ENCODE data around the gene ZBTB33. TPM values are rescaled to one million over a fixed set of nuclear protein-coding genes. Genes with fewer than 3 reads are reported as not detected.
A peak's percentile ranks its signal among the peaks of the same experiment; 100 is the strongest.

ZBTB33 gene, protein sequence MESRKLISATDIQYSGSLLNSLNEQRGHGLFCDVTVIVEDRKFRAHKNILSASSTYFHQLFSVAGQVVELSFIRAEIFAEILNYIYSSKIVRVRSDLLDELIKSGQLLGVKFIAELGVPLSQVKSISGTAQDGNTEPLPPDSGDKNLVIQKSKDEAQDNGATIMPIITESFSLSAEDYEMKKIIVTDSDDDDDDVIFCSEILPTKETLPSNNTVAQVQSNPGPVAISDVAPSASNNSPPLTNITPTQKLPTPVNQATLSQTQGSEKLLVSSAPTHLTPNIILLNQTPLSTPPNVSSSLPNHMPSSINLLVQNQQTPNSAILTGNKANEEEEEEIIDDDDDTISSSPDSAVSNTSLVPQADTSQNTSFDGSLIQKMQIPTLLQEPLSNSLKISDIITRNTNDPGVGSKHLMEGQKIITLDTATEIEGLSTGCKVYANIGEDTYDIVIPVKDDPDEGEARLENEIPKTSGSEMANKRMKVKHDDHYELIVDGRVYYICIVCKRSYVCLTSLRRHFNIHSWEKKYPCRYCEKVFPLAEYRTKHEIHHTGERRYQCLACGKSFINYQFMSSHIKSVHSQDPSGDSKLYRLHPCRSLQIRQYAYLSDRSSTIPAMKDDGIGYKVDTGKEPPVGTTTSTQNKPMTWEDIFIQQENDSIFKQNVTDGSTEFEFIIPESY
- 12.3 TPM for polyA plus RNA-seq (2013, experiment 1 of 2; ENCODE audit: insufficient read length)
- polyA plus RNA-seq (2013, experiment 2 of 2; ENCODE audit: insufficient read length), result 12.3 TPM

DNA sequence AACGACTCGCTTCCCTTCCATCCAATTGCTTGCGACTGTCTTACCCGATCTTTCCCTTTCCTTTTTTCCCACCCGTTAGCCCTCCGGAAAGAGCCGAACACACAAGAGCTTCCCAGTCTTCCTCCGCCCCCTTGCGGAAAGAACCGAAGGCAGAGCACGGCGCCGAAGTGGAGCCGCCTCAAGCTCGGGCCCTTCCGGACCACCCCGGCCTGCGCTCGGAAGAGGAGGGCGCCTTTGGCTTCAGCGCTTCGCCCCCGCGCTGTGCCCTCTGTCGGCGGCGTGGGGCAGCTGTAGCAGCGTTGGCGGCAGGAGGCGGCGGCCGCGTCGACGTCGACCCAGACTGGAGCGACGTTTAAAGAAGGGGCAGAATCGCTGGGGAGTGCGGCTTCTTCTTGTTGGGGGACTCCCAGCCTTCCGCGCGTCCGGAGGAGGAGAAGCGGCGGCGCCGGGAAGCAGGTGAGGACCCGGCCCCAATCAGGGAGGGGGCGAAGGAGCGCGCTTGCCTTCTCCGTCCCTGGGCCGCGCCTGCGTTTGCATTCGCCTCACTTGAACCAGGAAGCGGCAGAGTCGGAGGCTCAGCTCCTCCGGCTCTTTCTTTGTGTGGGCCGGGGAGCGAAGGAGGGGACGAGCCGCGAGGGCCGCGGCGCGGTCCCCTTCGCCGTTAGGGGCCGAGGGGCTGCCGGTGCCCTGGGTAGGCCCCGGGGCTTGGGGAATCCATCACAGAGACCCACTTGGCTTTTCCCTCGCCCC, at the start of gene ZBTB33:
Gene ZBTB33 (plus strand): TSS at position 291 of the 750 bp plus-strand sequence. CDS start 2,604 bp downstream, outside the sequence.
- DNase-seq, result peak; percentile 94

DNA sequence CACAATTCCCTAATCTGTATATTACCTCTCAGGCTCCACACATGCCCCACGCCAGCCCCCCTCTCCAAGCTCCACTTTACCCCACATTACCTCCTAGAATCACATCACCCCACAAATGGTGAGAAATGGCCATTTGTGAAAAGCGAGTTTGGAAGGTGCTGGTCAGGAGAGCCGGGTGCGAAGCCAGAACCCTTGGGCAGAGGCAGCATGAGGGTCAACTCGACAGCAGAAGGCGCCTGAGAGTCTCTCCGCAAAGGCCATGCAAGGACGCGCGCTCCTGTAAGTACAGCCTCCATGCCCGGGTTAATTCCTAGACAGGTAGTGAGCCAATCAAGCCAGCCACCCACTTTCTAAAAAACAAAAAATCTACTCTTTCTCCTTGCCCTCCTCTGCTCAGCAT, 49.8 kb upstream of the ZBTB33 start:
- no peak for DNase-seq

DNA sequence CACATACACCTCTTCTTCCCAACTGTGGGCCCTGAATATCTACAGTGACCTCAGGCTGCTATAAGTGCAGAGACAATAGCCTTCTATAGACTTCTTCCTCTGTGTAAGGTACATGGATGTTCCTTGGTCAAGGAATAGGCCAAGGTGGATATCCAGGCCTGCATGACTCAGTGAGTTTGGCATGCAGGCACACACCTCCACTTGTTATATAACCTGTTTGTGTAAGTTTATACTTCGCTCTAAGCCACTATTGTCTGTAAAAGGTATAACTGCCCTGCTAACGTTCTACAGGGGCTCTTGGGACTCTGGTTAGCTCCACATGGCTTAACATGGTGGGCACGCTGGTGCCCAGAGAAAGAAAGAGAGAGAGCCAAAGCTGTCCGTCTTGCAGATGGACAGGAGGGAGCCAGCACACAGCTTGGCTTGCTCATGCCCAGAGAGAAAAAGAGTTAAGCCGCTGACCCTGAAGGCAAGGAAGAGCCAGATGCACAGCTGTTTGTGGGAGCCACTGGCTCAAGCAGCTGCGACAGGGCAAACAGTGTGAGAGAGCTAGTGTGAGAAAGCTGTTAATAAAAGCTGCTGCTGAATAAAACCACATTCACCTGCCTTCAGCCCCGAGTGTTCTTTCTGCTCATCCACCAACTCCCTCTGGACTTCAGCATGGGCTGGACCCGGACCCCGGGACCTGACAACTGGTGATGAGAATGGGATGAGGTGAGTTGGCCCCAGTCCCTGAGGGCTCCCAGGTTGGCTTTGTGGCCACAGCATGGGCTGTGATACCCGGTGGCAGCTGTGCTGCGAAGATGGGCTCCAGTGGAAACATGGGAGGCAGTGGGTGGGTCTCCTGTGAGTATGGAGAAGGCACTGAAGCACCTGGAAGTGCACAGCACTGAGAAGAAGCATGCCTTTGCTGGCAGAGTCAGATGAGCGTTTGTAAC, 44.5 kb upstream of the ZBTB33 start:
- no peak for DNase-seq

DNA sequence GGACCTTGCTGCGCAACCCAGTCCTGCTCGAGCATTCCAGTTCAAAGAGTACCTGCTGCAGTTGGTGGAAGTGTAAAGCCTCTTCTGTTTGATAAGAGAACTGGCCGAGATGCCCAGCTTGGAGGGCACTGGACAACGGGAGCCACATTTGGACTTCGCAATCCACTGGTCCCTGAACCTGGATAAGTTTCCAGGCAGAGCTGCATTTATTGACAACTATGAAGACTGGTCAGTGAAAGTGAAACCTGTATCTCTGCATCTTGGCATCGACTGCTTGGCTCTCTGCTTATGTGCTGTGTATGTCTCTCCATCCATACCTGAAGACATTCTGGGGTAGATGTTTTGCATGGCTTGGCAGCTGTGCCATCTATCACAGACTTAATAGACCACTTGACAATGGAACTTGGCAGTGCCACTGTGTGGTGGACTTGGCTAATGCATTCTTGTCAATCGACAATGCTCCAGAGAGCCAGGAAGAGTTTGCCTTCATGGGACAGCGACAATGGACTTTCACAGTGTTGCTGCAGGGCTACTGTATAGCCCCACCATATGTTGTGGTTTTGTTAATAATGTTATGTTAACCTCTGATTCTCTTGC, 43.5 kb upstream of the ZBTB33 start:
- DNase-seq, result no peak

DNA sequence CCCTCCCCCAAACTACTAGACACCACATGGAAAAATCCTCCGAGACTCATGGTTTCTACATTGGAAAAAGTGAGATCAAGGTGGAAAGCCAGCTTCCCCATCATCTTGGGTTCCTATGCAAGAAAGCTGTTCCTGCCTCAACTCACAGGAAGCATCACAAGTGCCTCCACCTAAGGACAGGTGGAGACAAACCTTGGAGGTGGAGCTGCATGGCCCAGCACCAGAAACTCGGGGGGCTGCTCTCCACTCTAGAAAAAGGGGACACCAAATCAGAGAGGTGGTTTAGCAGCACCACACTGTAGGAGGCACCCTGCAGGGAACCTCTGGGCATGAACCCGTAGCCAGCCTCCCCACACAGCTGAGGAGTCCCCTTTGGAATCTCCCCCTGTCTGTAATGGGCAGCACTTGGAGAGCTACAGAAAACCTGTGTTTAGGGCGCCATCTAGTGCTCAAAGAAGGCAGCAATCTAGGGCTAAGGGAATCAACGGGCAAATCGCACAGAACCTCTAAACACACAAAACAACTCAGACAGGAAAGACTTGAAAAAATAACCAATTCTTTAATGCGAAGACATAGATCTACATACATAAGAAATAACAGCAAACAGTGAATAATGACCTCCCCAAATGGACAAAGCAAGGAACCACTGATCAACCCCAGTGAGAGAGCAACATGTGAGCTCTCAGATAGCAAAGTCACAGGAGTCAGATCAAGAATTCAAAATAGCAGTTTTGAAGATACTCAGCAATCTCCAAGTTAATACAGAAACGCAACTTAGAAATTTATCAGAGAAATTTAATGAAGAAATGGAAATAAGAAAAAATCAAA, 37.0 kb upstream of the ZBTB33 start:
- DNase-seq, result peak; percentile 43

DNA sequence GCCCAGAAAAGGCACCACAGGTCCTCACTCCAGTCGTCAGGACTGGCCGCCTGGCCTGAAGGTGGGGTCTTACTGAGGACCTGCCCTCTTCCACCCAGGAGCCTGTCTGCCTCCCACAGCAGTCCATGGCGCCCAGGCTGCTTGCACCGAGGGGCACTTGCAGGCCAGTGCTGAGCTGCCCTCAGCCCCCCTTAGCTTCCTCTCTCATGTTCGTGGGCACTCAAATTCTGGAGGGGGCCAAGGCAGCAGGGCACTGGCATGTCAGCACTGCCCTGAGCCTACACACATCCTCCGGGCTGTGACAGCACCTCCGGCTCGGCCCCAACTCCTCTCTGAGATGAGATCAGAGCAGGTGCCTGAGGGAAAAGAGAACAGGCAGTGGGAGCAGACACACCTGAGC, 27.2 kb upstream of the ZBTB33 start:
- DNase-seq, result no peak

DNA sequence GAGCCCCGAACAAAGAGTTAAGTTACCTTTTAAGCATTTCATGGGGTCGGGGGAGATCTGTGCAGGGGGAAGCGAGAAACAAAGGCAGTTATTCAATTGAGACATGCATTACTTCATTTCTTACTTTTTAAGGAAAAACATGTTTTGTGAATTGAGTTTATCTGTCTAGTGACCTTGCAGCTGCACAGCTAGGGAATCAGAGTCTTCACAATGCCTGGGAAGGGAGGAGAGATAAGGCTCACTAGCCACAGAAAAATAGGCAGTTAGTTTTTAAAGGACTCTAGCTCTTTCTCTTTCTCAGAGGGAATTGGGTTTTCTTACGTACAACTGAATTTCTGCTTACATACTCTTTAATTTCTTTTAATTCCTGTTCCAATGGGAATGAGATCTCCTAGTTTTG, 26.2 kb upstream of the ZBTB33 start:
- DNase-seq, result no peak

DNA sequence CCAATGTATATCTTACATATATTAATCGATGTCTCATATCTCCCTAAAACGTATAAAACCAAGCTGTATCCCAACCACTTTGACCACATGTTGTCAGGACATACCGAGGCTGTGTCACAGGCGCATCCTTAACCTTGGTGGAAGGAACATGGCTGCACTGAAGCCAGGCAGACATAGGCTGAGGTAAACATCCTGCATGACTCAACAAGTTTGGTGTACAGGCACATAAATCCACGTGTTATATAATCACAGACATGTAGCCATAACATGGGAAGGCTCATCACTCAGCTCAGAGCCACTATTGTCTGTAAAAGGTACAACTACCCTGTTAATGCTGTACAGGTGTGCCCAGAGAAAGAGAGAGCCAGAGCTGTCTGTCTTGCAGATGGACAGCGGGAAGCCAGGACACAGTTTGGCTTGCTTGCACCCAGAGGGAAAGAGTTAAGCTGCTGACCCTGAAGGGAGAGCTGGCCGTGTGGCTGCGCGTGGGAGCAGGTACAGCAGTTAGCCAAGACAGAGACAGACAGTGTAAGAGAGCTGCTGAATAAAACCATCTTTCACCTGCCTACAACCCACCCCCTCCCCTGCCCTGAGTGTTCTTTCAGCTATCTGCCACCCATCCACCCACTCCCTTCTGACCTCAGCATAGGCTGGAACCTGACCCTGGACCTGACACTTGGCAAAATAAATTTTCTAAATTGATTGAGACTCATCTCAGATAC, 22.3 kb upstream of the ZBTB33 start:
- no peak for DNase-seq

DNA sequence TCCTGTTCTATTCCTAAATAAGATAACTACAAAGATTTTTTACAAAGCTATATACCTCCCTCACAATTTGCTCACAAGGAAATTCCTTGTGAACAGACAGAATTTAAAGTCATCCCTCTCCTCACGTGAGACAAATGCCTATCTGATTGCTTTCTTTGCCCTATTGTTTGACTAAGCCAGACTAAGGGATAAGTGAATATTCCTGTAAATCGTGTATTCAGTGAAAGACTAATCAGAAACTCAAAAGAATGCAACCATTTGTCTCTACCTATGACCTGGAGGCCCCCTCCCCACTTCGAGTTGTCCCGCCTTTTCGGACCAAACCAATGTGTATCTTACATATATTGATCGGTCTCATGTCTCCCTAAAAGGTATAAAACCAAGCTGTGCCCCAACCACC, 15.3 kb upstream of the ZBTB33 start:
- DNase-seq, result no peak

DNA sequence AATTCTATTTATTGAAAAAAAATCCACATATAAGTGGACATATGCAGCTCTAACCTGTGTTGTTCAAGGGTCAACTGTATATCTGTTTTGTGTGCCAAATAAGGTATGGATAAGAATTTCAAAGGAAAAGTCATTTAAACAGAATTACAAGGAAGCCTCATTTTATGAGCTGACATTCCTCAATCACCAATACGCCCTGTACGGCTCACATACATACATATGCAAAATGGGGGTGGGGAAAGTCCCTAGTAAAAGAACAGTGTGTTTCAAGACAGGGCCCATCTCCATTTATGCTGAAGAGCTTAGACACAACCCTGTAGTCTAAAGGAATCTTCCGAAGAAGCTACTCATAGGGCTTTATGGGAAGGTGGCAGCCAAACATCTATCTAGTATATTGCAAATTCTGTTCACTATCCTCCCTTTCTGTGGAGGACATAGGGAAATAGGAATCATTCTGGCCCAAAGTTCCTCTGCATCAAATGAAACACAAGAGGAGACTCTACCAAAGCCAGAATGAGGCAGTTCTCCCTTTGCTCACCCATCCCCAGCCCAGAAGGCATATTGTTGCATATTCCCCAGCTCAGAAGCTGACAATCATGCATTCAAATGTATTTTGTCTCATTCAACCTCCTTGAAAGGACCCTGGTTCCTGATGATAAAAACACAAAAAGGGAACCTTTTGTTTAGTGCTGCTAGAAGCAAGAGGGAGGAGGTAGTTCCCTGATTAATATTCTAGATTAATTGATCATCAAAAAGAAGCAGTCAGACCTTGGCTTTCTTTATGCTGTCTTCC, 13.7 kb upstream of the ZBTB33 start:
- no peak for DNase-seq

DNA sequence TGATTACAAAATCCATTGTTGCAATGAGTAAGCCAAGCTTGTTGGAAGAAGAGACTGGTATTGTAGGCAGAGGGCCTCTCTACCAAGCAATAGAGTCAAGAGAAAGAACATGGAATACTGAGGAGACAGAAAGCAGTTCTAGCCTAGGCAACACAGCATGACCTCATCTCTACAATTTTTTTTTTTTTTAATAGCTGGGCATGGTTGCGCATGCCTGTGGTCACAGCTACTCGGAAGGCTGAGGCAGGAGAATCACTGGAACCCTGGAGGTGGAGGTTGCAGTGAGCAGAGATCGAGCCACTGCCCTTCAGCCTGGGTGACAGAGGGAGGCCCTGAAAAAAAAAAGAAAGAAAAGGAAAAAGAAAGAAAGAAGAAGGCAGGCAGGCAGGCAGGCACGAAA, 11.7 kb upstream of the ZBTB33 start:
- DNase-seq, result no peak

DNA sequence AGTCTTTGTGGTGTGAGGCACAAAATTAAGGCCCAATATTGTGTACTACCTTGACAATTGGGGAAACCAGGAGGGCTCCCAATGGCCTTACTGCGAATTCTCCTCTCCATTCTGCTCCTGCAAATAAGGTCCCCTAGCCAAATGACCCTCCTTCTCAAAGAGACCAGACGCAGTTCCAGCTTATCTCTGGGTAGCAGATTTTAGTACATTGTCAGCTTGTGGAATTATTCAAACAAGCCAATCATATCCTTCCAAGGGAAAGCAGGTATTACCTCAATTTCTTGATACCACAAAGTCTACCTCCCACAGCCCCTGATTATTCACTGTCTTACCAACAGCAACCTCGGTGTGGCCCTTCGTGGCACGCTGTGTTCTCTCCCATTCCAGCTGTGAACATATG, 7.8 kb upstream of the ZBTB33 start:
- DNase-seq, result no peak

DNA sequence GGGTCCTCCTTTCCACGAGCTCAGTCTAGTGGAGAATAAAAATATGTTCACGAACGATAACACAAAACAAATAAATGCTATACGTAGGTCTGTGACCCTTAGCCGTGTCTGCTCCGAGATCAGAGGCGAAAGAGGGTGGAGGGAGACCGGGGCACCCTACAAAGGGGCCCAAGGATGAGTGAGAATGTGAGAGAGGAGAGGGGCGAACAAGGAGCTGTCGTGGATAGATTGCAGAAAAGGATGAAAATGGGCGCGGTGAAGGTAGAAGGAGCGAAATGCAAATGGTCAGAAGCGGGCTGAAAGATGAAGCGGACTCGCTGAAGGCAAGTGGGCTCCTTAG, 6.2 kb upstream of the ZBTB33 start:
- DNase-seq, result no peak

DNA sequence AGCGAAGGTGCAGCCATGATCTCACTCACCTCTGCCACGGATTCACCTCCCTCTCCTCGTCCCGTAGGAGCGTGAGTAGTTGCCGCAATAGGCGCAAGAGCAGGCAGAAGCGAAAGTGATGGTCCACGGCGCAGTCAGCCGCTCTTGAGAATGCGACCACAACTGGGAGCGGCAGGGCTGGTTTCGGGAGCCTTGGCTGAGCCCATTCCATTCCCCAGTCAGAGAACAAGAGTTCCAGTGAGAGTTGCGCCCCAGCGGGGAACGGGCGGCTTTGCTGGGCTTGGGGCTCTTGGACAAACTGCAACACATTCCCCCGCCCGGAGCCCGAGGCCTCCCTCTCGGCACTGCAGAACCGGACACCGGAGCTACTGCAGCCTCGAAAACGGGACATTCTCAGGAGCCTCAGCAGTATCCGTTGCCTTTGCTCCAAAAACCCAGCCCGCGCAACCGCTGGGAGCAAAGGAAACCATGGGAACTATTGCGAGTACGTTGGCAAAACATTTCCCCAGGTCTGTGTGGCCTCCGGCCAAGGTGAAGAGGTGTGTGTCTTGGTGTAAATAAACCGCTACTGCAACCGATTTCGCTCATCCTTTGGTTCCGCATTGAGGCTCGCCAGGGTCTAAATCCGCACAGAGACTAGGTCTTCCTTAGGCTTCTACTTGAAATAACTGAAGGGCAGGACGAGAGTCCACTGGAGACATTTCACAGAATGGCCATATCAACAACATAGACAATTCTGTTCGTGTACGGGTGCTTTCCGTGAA, 5.7 kb upstream of the ZBTB33 start:
- DNase-seq, result peak; percentile 78

DNA sequence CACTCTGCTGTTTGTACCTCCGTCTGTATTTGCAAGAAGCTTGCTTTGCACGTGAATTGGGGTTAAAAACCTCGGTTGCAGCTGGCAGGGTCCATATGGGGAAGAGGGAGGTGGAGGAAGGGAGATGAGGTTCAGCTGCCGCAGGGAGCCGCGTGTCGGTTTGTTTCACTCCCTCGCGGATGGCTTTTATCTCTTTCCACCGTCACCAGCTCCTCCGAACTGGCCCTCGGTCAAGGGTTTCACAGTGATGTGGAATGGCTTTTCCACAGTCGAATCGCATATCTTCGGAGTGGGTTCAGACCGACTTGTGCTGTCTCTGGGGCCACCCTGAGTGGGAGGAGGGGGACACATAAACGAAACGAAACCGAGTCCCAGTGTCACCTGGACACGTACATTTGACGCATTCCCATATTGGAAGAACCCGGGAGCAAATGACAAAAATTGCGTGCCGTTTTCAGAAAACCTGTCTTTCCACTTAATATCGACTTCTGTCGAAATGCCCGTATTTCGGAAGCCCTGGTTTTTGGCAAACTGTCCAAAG, 929 bp downstream of the ZBTB33 start:
- DNase-seq, result peak; percentile 12

DNA sequence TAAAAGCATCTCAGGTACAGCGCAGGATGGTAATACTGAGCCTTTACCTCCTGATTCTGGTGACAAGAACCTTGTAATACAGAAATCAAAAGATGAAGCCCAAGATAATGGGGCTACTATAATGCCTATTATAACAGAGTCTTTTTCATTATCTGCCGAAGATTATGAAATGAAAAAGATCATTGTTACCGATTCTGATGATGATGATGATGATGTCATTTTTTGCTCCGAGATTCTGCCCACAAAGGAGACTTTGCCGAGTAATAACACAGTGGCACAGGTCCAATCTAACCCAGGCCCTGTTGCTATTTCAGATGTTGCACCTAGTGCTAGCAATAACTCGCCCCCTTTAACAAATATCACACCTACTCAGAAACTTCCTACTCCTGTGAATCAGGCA, 3.2 kb downstream of the ZBTB33 start:
- no peak for DNase-seq

DNA sequence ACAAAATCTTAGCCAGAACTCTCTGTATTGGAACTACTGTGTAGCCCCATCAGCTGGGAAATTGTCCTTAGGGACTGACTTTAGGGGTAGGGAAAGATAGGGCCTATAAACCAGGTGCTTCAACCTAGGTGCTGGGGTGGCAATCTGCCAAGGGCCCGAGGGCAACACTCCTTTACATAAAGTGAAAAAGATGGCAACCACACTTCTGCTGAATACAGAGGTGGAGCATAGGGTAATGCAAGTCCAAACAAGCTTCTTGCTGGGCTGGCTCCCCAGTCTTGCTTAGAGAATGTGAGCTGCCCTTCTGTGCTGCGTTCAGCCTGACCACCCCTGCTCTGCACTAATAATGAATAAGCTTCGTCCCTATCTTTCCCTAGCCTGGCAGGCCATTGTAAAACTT, 9.8 kb downstream of the ZBTB33 start:
- DNase-seq, result no peak

Measured in fibroblast of skin of abdomen (primary cell).